ENCODE results near the gene MAGI1. TPM values are rescaled to one million over a fixed set of nuclear protein-coding genes. Genes with fewer than 3 reads are reported as not detected.

Gene MAGI1
- total RNA-seq, 1 experiment from 2014 or later, result 38.6 TPM

DNA sequence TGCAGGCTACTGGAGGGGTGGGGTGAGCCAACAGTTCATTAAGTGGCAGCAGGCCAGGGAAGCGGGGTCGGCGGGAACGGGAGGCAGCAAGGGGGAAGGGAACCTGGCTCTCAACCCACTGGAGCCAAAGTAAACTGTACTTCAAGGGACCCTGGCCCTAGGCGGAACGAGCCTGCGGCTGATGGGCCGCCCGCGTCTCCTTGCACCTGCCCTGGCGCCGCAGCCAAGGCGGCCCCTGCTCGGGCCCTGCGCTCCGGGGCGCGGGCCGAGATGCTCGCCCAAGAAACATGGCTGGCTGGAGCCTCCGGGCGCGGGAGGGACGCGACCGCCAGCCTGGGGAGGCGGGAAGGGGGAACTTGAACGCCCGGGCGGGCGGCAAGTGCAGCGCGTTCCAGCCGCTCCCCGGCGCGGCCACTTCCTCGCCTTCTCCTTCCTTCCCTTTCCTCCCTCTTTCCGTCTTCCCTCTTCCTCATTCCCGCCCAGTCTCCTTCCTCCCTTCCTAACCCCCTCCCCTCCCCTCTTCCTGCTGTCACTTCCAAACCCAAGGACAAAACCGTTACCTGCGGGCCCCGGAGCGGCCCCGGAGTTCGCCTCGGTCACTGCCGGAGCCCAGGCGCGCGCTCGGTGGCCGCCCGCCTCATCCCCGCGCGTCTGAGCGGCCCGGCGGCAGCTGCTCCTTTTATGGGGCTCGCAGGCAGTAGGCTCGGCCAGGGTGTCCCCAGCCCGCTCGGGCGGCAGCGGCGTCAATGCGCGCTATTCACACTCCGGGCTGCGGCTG is 489.7 kb downstream of the MAGI1 start:
- intact Hi-C loops (cut with micrococcal nuclease), result no loop called here
- Histone ChIP-seq H3K4me2 (ENCODE audit: low read length) (no peak overlapping the region), H3K36me3 (ENCODE audit: control insufficient read depth in 1 of 2, insufficient read depth in 2 of 2, low read length in 2 of 2) (no peaks in the 10 kb centered on the region), H3K9ac (ENCODE audit: low read length) (no peak overlapping the region), H3K27ac (ENCODE audit: low read depth, low read length) (no peak overlapping the region), H2AFZ (ENCODE audit: low read depth, low read length, poor library complexity, severe bottlenecking) (no peak overlapping the region), H3K9me2 (ENCODE audit: insufficient read depth) (no peaks in the 10 kb centered on the region), H3K4me1 (ENCODE audit: control insufficient read depth in 1 of 2, insufficient read depth in 2 of 2, low read length in 2 of 2) (no peaks in the 10 kb centered on the region), H3K9me3 (ENCODE audit: control insufficient read depth in 1 of 2, insufficient read depth in 1 of 2, low read depth in 1 of 2, low read length in 2 of 2) (no peaks in the 10 kb centered on the region), H4K20me1 (ENCODE audit: insufficient read depth) (no peaks in the 10 kb centered on the region), H3K27me3 (ENCODE audit: insufficient read depth, low read length) (no peaks in the 10 kb centered on the region), H3K79me2 (ENCODE audit: insufficient read depth, low read length) (no peaks in the 10 kb centered on the region), H3K4me3 (replicated peaks in 1 of 2; ENCODE audit: low read depth in 1 of 2, low read length in 2 of 2) (no peak overlapping the region)
- ChIA-PET POLR2A (no interaction called here), RAD21 (ENCODE audit: low non-redundant PET in 1 of 2, low total read pairs in 2 of 2, uncharacterized antibody in 2 of 2, unreplicated experiment in 2 of 2) (no interaction called here), CTCF (no interaction called here)
- DNase-seq (ENCODE audit: low read depth, low spot score), result no peak
- ATAC-seq, result no peak
- BruUV-seq (replicated peaks), result no TSS peak
- TF ChIP-seq ELF1 (IDR thresholded peaks at IDR 0.05; ENCODE audit: borderline replicate concordance, low read depth) (no peak), MAX (IDR thresholded peaks at IDR 0.05) (no peak), CEBPB (IDR thresholded peaks at IDR 0.05; ENCODE audit: low read depth) (no peak), CTCF (IDR thresholded peaks at IDR 0.05 in 2 of 3, conservative IDR thresholded peaks at IDR 0.05 in 1 of 3; ENCODE audit: borderline replicate concordance in 1 of 3, insufficient read depth in 1 of 3, low read depth in 2 of 3, low read length in 2 of 3) (no peak), POLR2AphosphoS5 (IDR thresholded peaks at IDR 0.05; ENCODE audit: low read depth, low read length) (no peak), JUND (IDR thresholded peaks at IDR 0.05) (no peak), ZNF274 (IDR thresholded peaks at IDR 0.05; ENCODE audit: low read depth, low read length) (no peak), YY1 (IDR thresholded peaks at IDR 0.05; ENCODE audit: extremely low read depth, insufficient replicate concordance, low read depth, low read length) (no peak), EZH2phosphoT487 (IDR thresholded peaks at IDR 0.05; ENCODE audit: borderline replicate concordance) (no peak), TCF7L2 (IDR thresholded peaks at IDR 0.05; ENCODE audit: borderline replicate concordance, extremely low read depth, insufficient read depth, insufficient read length) (no peak), POLR2A (IDR thresholded peaks at IDR 0.05; ENCODE audit: borderline replicate concordance, extremely low read depth, insufficient read depth, insufficient read length) (no peak), FOSL1 (IDR thresholded peaks at IDR 0.05; ENCODE audit: low read depth) (no peak), ZFX (IDR thresholded peaks at IDR 0.05) (no peak)
- TF ChIP-seq, protein P1, sequence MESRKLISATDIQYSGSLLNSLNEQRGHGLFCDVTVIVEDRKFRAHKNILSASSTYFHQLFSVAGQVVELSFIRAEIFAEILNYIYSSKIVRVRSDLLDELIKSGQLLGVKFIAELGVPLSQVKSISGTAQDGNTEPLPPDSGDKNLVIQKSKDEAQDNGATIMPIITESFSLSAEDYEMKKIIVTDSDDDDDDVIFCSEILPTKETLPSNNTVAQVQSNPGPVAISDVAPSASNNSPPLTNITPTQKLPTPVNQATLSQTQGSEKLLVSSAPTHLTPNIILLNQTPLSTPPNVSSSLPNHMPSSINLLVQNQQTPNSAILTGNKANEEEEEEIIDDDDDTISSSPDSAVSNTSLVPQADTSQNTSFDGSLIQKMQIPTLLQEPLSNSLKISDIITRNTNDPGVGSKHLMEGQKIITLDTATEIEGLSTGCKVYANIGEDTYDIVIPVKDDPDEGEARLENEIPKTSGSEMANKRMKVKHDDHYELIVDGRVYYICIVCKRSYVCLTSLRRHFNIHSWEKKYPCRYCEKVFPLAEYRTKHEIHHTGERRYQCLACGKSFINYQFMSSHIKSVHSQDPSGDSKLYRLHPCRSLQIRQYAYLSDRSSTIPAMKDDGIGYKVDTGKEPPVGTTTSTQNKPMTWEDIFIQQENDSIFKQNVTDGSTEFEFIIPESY (IDR thresholded peaks at IDR 0.05; ENCODE audit: extremely low read depth, insufficient replicate concordance, low read length), result no peak
